HG02973 (cell line): ENCODE data around the gene UBALD2.
"Not testable (repeated sequence)": the region's sequence is repeated elsewhere in the genome, so short reads cannot be mapped to it uniquely, and the experiment has no call there.

Experiments
- ATAC-seq: cut with Tn5 transposase; IDR thresholded peaks from one replicate; pipeline ENCODE4 v1.9.1; 2021; ENCODE audit warnings: moderate library complexity; ENCODE audit not compliant: unreplicated experiment

The UBALD2 gene

DNA sequence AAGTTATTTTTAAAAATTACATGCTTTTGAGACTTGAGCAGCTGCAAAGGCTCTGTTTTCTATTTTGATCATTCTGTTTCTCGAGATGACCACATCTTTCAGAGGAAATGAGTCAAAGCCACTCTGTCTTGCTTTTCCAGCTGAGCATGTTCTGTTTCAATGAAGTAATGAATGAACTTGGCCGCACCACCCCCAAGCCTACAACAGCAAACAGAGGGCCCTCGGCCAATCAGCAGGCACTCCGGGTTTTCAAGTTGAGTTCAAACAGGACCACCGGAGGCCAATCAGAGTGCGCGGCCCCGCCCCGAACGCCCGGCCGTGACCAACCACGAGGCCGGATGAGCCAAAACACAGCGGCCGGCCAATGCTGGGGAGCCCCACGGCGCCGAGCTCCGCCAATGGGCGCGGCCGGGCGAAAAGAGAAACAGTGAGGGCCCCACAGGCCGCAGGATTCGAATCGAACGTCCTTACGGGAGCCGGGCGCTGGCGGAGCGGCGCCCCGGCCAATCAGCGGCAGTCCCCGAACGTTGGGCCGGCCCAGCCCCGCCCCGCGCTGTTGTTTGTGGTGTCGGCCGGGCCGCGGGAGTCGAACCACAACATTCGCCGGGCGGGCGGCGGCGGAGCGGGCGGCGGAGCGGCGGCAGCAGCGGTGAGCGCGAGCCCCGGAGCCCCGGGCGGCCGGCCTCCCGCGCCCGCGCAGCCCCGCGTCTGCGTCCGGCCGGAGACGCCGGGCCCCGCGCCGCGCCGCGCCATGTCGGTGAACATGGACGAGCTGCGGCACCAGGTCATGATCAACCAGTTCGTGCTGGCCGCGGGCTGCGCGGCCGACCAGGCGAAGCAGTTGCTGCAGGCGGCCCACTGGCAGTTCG lies at the start of gene UBALD2:
Gene UBALD2, plus strand, starts transcription at position 594 of the 869 bp plus-strand sequence. Its CDS starts 158 bp downstream, at position 752.
- peak; percentile 64 for ATAC-seq

DNA sequence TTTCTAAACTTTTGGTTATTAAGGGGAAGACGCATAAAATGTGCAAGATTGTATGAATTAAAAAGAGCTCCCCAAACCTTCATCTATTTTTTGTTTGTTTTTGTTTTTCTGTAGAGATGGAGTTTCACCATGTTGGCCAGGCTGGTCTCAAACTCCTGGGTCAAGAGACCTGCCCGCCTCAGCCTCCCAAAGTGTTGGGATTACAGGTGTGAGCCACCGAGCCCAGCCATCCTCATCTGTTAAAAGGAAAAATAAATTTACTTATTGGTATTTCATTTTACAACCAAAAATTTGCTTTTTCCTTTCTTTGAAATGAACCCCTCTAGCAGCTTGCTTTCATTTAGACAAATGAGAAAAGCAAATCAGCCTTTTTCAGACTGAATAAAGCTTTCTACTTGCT lies 48.1 kb upstream of the UBALD2 start:
- no peak for ATAC-seq

DNA sequence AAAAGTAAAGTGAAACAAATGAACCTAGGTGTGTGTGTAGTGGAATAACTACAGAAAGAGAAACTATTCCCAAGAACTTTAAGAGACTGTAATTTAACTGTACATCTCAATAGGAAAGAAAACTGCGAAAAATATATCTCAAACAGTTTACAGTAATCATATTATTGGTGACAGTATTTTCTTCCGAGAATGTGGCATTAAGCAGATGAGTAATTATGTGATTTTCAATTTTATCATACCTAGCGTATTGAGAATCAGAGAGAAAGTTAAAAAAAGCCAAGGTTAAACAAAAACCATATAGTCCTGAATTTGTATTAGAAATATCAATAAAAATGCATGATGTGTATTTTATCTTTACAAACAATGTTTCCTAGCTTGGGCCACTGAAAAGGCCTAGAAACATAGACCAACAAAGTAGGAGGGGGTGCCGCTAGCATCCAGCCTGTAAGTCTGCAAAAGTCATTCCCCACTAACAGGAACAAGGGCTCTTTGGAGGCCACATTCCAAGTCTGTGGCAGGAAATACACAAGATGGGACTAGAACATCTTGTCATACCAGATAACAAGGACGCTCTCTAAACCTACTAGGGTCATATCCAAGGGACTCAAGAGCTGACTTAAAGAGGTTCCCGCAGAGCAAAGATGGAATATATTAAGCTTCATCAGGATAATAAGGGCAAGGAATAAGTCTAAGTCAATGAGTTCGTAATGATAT lies 45.3 kb upstream of the UBALD2 start:
- ATAC-seq: no peak

DNA sequence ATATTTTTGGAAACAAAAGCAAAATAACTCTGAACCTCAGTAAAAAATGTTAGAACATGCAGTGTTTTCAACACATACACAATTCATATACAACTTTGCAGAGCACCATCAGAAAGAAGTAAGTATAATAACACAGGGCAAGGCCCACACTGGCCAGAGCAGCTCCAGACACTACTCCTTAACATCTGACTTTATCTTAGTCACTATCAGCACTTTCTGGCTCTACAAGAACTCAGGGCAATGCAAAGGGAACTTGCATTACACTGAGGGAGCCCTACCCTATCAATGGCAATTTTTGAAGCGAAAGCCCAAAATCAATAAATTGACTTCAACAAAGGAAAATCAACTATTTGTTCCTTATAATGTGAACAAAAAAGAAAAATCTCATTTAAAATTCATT lies 41.3 kb upstream of the UBALD2 start:
- no peak for ATAC-seq

DNA sequence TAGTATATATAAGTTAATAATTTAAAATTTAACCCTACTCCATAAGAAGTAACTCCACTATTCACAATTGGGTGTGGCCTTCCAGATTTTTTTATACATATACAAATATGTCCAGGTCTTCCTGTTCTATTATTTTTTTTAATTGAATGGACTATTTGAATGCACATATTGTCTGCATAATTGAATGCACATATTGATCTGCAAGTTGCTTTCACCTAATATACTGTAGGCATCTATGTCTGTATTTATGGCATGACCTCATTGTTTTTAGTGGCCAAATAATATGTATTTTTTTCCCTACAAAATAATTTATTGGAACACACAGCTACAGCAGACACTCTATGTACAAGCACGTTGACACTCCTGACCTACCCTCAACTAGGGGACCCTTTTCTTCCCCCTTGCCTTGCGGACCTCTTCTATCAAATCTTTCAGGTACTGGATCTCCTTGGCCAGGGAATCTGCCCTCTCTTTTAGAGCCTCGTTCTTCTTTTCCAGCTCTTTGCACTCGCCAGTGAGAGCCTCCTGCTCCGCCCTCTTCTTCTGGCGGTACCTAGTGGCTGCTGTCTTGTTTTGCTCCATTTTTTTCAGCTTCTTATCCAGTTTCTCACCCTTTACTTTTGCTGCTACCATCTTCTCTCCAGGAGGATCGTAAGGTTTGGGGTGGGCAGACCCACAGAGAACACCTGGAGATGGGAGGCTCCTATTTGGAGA lies 39.6 kb upstream of the UBALD2 start:
- ATAC-seq: not testable (repeated sequence)

DNA sequence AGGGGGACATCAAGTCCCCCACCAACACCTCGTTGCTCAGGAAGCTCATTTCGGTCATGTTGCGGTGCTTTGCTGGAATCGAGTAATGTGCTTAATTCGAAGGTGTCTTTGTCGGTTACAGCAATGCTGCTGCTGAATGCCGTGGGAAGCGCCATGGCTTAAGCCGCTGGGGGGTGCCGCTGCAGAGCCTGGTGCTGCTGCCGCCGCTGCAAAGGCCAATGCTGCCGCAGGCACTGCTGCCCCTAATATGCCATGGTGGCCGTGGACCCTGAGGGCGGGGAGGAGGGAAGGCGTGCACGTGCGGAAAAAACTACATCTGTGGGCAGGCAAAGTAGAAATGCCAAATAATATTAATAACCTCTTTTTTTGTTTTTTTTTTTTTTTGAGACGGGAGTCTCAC lies 38.4 kb upstream of the UBALD2 start:
- ATAC-seq: not testable (repeated sequence)

DNA sequence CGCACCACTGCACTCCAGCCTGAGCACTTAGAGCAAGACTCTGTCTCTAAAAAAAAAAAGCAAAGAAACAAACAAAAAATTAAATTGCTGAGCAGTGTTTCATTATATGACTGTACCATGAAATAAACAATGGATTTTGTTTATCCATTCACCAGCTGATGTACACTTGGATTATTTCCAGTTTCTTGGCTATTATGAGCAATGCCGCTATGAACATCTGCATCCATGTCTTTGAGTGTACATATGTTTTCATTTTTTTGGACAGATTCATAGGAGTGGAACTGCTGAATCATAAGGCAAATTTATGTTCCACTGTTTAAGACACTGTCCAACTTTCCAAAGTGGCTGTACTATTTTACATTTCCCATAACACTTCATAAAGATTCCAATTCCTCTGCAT lies 32.8 kb upstream of the UBALD2 start:
- ATAC-seq: no peak

DNA sequence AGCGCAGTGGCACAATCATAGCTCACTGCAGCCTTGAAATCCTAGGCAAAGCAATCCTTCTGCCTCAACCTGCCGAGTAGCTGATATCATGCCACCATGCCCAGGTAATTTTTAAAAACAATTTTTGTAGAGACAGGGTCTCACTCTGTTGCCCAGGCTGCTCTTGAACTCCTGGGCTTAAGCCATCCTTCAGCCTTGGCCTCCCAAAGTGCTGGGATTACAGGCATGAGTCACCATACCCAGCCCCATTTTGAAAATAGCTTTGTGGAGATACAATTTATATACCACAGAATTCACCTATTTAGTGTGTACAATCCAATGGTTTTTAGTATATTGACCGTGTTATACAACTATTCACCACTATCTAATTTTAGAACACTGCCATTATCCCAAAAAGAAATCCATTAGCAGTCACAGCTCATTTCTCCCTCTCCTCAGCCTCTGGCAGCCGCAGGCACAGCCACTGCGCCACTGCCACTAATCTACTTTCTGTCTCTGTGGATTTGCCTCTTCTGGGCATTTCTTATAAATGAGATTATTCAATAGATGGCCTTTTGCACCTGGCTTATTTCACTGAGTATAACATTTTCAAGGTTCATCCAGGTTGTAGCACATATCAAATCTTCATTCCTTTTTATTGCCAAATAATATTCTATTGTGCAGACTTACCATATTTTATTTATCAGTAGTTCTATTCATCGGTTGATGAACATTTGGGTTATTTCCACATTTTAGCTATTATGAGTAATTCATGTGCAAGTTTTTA lies 31.4 kb upstream of the UBALD2 start:
- ATAC-seq: no peak

DNA sequence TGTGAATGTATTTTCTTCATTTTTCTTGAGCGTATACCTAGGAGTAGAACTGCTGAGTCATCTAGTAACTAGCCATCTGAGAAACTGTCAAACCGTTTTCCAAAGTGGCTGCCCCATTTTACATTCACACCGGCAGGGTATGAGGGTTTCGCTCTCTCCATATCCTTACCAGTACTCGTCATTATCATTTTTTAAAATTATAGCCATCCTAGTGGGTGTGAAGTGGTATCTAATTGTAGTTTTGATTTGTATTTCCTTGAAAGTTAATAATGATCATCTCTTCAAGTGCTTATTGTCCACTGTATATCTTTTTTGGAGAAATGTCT lies 30.8 kb upstream of the UBALD2 start:
- no peak for ATAC-seq

DNA sequence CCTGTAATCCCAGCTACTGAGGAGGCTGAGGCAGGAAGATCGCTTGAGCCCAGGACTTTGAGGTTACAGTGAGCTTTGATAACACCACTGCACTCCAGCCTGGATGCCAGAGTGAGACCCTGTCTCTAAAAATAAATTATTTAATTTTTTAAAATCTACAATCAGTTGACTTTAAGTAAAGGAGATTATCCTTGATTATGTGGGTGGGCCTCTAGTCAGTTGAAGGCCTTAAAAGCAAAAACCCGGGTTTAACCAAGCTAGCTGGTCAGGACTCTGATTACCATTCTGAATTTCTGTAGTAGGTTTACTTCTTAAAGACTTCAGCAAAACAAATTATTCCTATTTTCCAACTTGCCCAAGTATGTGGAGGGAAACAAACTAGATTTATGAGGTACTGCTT lies 29.3 kb upstream of the UBALD2 start:
- no peak for ATAC-seq

DNA sequence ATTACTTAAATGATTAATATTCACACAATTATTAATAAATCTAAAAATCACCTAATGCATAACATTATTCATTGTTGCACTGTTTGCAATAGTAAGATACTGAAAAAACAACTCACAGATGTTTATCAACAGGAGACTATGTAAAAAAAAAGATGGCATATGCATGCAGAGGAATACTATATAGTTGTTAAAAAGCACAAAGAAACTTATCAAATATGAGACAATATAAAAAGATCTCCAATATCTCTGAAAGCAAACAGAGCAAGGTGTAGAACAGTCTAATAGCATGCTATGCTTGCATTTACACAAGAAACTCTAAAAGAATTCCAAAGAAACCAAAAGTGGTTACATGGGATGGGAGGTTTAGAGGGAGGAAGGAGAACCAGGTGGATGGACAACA lies 28.5 kb upstream of the UBALD2 start:
- ATAC-seq: no peak

DNA sequence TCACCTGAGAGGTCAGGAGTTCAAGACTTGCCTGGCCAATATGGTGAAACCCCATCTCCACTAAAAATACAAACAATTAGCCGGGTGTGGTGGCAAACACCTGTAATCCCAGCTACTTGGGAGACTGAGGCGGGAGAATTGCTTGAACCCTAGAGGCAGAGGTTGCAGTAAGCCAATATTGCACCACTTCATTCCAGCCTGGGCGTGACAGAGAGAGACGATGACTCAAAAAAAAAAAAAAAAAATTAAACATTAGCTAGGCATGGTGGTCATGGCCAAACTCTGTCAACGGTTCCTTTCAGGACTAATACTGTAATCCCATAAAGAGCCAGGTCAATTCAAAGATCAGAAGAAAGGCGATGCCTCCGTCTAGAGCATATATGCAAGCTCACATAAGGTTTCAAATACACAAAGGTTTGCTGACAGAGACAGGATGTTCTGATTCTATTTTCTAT lies 27.3 kb upstream of the UBALD2 start:
- ATAC-seq: no peak

DNA sequence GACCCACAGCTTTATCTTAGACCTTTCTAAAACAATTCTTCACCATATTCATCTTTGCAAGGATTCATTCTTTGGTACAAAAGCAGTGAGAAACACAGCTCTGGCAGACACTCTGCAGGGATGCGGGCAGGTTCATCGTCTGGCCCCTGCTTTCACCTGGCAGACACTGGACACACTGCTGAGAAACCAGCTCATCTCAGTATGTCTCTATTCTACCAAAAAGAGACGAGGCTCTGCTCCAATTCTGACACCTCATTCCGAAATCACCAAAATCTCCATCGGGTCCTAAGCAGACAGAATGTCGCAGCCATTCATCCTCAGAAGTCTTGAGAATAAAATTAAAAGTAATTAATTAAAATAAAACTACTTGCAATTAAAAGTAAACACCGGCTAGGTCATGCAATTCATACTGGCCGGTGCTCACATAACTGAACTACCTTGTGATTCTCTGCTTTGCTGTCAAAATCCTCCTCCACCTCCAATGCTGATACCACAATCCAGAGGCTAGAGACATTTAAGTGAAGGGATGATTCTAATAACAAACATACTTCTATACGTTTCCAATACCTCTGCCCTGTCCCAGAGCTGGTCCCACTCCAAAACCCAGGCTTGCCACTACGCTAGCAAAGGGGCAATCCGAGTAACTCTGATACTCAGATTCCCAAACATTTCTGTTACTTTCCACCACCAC lies 26.2 kb upstream of the UBALD2 start:
- no peak for ATAC-seq

DNA sequence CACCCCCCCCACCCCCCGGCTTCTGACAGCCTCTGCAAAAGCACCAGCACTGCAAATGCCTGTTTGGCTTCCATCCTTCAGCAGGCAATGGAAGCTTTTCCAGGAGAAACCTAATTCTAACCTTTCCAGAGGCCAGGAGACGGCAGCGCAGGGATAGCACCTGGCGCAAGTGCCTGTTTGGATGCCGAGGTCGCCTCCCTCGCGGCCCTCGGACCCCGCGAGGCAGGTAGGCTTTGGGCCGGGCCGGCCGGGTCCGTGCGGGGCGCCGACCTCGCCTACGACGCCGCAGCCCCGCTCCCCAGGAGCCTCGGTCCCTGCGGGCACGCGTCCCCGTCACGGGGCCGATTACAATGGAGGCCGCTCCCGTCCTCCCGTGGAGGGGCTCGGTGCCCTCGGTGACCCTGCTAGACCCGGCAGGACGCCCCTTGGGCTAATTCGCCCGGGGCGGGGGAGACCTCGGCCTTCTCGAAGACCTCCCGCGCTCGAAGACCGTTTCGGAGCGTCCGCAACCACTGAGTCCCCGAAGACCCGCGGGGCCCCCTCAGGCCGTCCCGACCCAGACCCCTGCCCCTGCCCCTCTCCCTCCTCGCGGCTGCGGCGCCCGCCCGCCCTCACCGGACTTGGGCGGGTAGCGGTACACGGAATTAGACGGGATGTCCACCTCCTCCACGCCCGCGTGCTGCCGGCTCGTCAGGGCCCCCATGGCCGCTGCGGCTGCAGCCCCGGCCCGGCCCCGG lies 25.4 kb upstream of the UBALD2 start:
- ATAC-seq: peak; percentile 6

DNA sequence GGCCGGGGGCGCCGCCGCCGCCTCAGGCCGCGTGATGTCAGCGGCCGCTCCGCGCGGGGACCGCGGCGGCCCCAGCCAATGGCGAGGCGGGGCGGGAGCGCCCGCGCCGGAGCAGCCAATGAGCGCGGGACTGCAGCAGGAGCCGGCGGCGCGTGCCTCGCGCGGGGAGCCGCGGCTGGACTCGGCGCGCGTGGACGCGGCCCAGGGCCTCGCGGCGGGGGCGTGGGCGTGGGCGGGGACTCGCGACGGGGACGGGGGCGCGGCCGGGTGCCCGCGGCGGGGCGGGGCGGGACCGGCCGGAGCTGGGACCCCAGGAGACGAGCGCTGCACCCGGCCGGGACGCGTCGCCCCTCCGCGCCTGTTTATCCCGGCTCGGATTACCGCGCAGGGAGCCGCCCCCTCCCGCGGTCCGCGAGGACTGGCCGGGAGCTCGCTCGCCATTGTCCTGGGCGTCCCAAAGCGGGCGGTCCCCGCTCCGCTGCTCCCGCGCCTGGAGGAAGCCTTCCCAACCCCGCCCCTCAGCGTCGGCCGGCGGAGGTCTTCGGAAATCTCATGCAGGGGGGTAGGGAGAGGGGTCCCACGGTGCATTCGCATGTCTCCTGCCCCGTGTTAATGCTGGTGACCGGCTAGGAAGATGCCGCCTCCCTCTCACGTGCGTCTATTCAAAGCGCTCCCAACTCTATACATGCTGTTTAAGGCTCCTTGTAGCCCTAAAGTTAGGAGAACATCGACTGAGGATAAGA lies 24.5 kb upstream of the UBALD2 start, which contains the start of gene RNF157:
Gene RNF157, minus strand, starts transcription at position 33 of the 743 bp plus-strand sequence. CDS start 253 bp downstream, outside the sequence.
- ATAC-seq: peak; percentile 58

DNA sequence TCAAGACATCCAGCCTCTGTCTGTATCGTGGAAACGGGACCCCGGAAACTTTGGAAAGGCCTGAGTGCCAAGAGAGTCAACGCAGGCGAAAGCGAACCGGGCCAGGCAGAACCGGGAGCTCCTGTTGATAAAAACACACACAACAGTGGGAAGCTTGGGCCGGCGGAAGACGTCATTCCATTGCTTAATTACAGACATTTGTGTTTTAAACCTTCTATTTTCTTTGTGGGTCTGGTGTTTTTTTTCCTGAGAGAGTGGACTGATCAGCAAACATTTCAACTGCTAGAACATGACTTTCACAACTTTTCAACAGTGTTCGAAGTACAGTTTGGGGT lies 24.0 kb upstream of the UBALD2 start:
- no peak for ATAC-seq

DNA sequence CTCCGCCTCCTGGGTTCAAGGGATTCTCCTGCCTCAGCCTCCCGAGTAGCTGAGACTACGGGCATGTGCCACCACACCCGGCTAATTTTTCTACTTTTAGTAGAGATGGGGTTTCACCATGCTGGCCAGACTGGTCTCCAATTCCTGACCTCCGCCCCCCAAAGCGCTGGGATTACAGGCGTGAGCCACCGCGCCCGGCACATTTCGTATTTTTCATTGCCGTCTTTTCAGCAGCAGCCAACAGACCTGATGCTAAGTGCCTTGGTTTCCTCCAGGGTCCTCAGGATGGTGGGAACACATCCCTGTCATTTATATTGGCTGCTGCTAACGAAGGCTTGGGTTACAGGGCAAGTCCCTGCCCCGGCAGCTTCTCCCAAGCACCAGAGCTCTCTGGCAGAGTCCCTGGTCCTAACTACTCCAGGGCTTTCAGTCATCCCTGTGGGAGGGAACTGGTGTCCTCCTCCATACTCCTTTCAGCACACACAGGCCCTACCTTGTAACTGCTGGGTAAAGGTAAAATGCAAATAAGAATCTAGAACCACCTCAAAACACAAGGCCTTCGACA lies 23.4 kb upstream of the UBALD2 start:
- ATAC-seq: no peak

DNA sequence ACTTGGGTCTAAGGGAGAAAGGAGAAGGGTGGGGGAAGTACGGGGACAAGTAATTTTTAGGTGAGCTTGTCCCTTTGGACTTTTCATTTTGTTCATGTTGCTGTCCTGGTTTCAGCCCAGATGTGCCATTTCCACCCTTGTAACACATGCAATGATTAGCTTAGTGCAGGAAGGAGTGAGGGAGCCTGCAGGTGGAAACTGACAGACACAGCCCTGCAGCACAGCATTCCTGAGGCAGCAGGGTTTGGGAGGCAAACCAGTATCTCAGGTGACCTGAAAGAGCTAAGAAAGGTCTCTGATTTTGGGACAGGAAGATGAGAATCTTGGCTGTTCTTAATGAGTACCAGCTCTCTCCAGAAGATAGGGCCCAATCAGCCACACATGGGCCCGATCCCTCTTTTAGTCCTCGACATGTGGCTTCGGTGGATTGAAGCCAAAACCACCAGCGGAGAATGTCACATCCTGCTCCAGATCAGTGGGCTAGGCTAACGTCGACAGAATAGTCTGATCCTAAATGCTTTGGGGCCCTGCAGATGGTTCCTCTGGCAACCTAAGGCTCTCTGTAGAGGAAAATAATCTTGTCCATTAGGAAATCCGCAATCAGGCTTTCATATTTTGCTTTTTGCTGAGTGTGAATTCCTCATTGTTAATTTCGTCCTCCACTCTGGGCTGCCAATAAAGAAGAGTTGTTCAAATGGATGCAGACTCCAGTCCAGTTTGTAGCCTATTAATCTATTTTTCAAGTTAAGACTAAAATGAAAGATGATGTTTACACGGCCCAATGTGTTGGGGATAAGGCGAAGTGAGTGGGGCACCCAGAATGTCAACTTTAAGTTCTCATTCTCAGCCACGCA lies 21.1 kb upstream of the UBALD2 start:
- ATAC-seq: no peak
